H9 (cell line): ENCODE data around the gene SFMBT2. TPM values are rescaled to one million over a fixed set of nuclear protein-coding genes. Genes with fewer than 3 reads are reported as not detected.
"Not testable (repeated sequence)": the region's sequence is repeated elsewhere in the genome, so short reads cannot be mapped to it uniquely, and the experiment has no call there.

Source experiments
- DNase-seq: peaks from one replicate; pipeline ENCODE4 v3.0.0-alpha.2; 2017
- H2AFZ ChIP-seq: one replicate; pipeline ENCODE4 v1.6.1; 2013; ENCODE audit warnings: mild to moderate bottlenecking, low read length, control low read depth, moderate library complexity
- H2AK5ac ChIP-seq: 2 replicates; pipeline ENCODE4 v1.6.1; 2013; ENCODE audit warnings: low read length, control low read depth, mixed read lengths; ENCODE audit not compliant: insufficient read length
- H2BK120ac ChIP-seq: one replicate; pipeline ENCODE4 v1.6.1; 2013; ENCODE audit warnings: low read depth, mild to moderate bottlenecking, low read length, control low read depth, inconsistent platforms; ENCODE audit not compliant: poor library complexity, severe bottlenecking
- H2BK12ac ChIP-seq: 2 replicates; pipeline ENCODE4 v1.6.1; 2013; ENCODE audit warnings: low read length, control low read depth, mixed read lengths, low read depth; ENCODE audit not compliant: insufficient read length
- H2BK15ac ChIP-seq: 2 replicates; pipeline ENCODE4 v1.6.1; 2013; ENCODE audit warnings: low read depth, low read length, control low read depth
- H2BK20ac ChIP-seq: one replicate; pipeline ENCODE4 v1.6.1; 2013; ENCODE audit warnings: low read depth, mild to moderate bottlenecking, low read length, control low read depth, inconsistent platforms; ENCODE audit not compliant: poor library complexity, severe bottlenecking
- H2BK5ac ChIP-seq: 2 replicates; pipeline ENCODE4 v1.6.1; 2013; ENCODE audit warnings: low read length, control low read depth, mixed read lengths; ENCODE audit not compliant: insufficient read length
- H3K14ac ChIP-seq: 2 replicates; pipeline ENCODE4 v1.6.1; 2013; ENCODE audit warnings: low read length, control low read depth; ENCODE audit not compliant: insufficient read depth
- H3K18ac ChIP-seq: 2 replicates; pipeline ENCODE4 v1.6.1; 2013; ENCODE audit warnings: low read depth, mild to moderate bottlenecking, mixed read lengths, low read length, control low read depth; ENCODE audit not compliant: insufficient read length
- H3K23ac ChIP-seq: 2 replicates; pipeline ENCODE4 v1.6.1; 2013; ENCODE audit warnings: low read length, control low read depth, mixed read lengths, low read depth; ENCODE audit not compliant: insufficient read length
- H3K23me2 ChIP-seq: 2 replicates; pipeline ENCODE4 v1.6.1; 2013; ENCODE audit warnings: low read depth, mild to moderate bottlenecking, mixed read lengths, low read length, control low read depth; ENCODE audit not compliant: insufficient read length, poor library complexity, severe bottlenecking
- H3K27ac ChIP-seq: 2 replicates; pipeline ENCODE4 v1.5.1; 2013; ENCODE audit warnings: low read length, control low read depth, mixed read lengths, low read depth; ENCODE audit not compliant: insufficient read length
- H3K27me3 ChIP-seq: 2 replicates; pipeline ENCODE4 v1.6.1; 2013; ENCODE audit warnings: low read length, control low read depth, inconsistent platforms; ENCODE audit not compliant: insufficient read depth
- H3K4ac ChIP-seq: 2 replicates; pipeline ENCODE4 v1.6.1; 2013; ENCODE audit warnings: low read depth, mild to moderate bottlenecking, control low read depth, inconsistent platforms, low read length, moderate library complexity
- H3K4me1 ChIP-seq: 2 replicates; pipeline ENCODE4 v1.6.1; 2013; ENCODE audit warnings: low read length, control low read depth, inconsistent platforms; ENCODE audit not compliant: insufficient read depth
- H3K4me2 ChIP-seq: 2 replicates; pipeline ENCODE4 v1.6.1; 2013; ENCODE audit warnings: low read length, control low read depth, mixed read lengths; ENCODE audit not compliant: insufficient read length, insufficient read depth
- H3K56ac ChIP-seq: 2 replicates; pipeline ENCODE4 v1.6.1; 2013; ENCODE audit warnings: low read depth, mild to moderate bottlenecking, mixed read lengths, low read length, control low read depth; ENCODE audit not compliant: insufficient read length
- H3K79me1 ChIP-seq: 2 replicates; pipeline ENCODE4 v1.6.1; 2013; ENCODE audit warnings: low read depth, mild to moderate bottlenecking, moderate library complexity, low read length, control low read depth, inconsistent platforms; ENCODE audit not compliant: insufficient read depth, poor library complexity, severe bottlenecking
- H3K79me2 ChIP-seq: 2 replicates; pipeline ENCODE4 v1.6.1; 2013; ENCODE audit warnings: low read length, control low read depth, inconsistent platforms; ENCODE audit not compliant: insufficient read depth
- H3K9ac ChIP-seq: 2 replicates; pipeline ENCODE4 v1.6.1; 2013; ENCODE audit warnings: low read length, control low read depth, mixed read lengths; ENCODE audit not compliant: insufficient read length; ENCODE audit errors: extremely low read depth
- H3K9me3 ChIP-seq: one replicate; pipeline ENCODE4 v1.6.1; 2013; ENCODE audit warnings: low read depth, low read length, inconsistent platforms; ENCODE audit not compliant: control insufficient read depth
- H3T11ph ChIP-seq: one replicate; pipeline ENCODE4 v1.6.1; 2013; ENCODE audit warnings: mild to moderate bottlenecking, low read length, control low read depth, inconsistent platforms
- H4K20me1 ChIP-seq: one replicate; pipeline ENCODE4 v1.6.1; 2013; ENCODE audit not compliant: control insufficient read depth, insufficient read length, insufficient read depth
- H4K5ac ChIP-seq: 2 replicates; pipeline ENCODE4 v1.6.1; 2013; ENCODE audit warnings: low read depth, mild to moderate bottlenecking, mixed read lengths, low read length, control low read depth; ENCODE audit not compliant: insufficient read length
- H4K8ac ChIP-seq: replicated peaks from 2 replicates; pipeline ENCODE4 v1.6.1; 2013; ENCODE audit warnings: low read length, control low read depth, mixed read lengths, low read depth; ENCODE audit not compliant: insufficient read length
- H4K91ac ChIP-seq: 2 replicates; pipeline ENCODE4 v1.6.1; 2013; ENCODE audit warnings: low read depth, mild to moderate bottlenecking, moderate library complexity, mixed read lengths, low read length, control low read depth; ENCODE audit not compliant: insufficient read length
- H3K27ac Mint-ChIP-seq, 3 experiments: 2 replicates in 2 of 3; 3 replicates in 1 of 3; pipeline ENCODE4 v1.8.0; 2020 to 2021; ENCODE audit warnings: mixed read lengths in 3 of 3, mild to moderate bottlenecking in 1 of 3, moderate library complexity in 1 of 3
- H3K27me3 Mint-ChIP-seq: 2 replicates; pipeline ENCODE4 v1.8.0; 2021; ENCODE audit warnings: low read depth, mild to moderate bottlenecking, moderate library complexity, mixed read lengths
- H3K36me3 Mint-ChIP-seq, 3 experiments: 2 replicates in 2 of 3; 3 replicates in 1 of 3; pipeline ENCODE4 v1.8.0; 2020 to 2021; ENCODE audit warnings: low read depth in 3 of 3, mixed read lengths in 3 of 3; ENCODE audit not compliant: insufficient read depth in 1 of 3
- H3K4me1 Mint-ChIP-seq, 2 experiments: 2 replicates each; pipeline ENCODE4 v1.8.0; 2020; ENCODE audit warnings: mixed read lengths in 2 of 2
- H3K4me3 Mint-ChIP-seq, 2 experiments: 2 replicates in 1 of 2; 3 replicates in 1 of 2; pipeline ENCODE4 v1.8.0; 2020 to 2021; ENCODE audit warnings: mild to moderate bottlenecking in 2 of 2, mixed read lengths in 2 of 2, moderate library complexity in 1 of 2
- H3K9me3 Mint-ChIP-seq, 2 experiments: 2 replicates in 1 of 2; 3 replicates in 1 of 2; pipeline ENCODE4 v1.8.0; 2020; ENCODE audit warnings: mild to moderate bottlenecking in 2 of 2, mixed read lengths in 2 of 2, moderate library complexity in 1 of 2
- CTCF ChIP-seq: fragments of 200-600 bp; sonication (generic); conservative IDR thresholded peaks from 3 replicates; pipeline ENCODE4 v1.8.0; 2021; ENCODE audit warnings: antibody characterized with exemption, mild to moderate bottlenecking
- WGBS: extraction: QIAGEN DNeasy Blood & Tissue Kit; methylation state at CpG from one replicate; pipeline ENCODE4 v1.1.7; 2013; ENCODE audit warnings: missing lambda C conversion rate, low lambda C conversion rate, mixed read lengths; ENCODE audit not compliant: insufficient read length; ENCODE audit errors: extremely low coverage; 5-methylcytosine and 5-hydroxymethylcytosine counted together
- total RNA-seq: library from RNA; stranded (reverse); gene quantifications from 2 replicates; pipeline ENCODE4 v1.2.1, GENCODE V29; 2021

The SFMBT2 gene
- total RNA-seq, 1 experiment from 2014 or later: 5.3 TPM

- Histone ChIP-seq H2BK20ac (no peak overlapping the region), H3K27me3 (no peaks in the 10 kb centered on the region), H3K27ac (no peak overlapping the region), H3K23ac (no peak overlapping the region), H4K91ac (no peak overlapping the region), H3K79me2 (0 out of 2 replicates have a peak, but pooled peaks cover 2% of the 10 kb centered on the region), H3K9ac (no peak overlapping the region), H2BK120ac (no peak overlapping the region), H3K18ac (no peak overlapping the region), H3K79me1 (no peaks in the 10 kb centered on the region), H3K14ac (no peak overlapping the region), H2AFZ (no peak overlapping the region), H3K56ac (no peak overlapping the region), H2BK12ac (no peak overlapping the region), H3K4me1 (no peaks in the 10 kb centered on the region), H4K8ac (no peak overlapping the region), H3K4ac (no peak overlapping the region), H3K9me3 (no peaks in the 10 kb centered on the region), H2BK15ac (no peak overlapping the region), H4K20me1 (no peaks in the 10 kb centered on the region), H3K23me2 (no peaks in the 10 kb centered on the region), H2AK5ac (no peak overlapping the region), H3K4me2 (no peak overlapping the region), H3T11ph (no peak overlapping the region), H4K5ac (no peak overlapping the region), H2BK5ac (no peak overlapping the region)
- no peak for TF ChIP-seq CTCF
- no peaks in the 10 kb centered on the region for H3K36me3 Mint-ChIP-seq
- H3K27ac Mint-ChIP-seq: no peak overlapping the region; a peak in 1 of 7 replicates
- H3K27me3 Mint-ChIP-seq: no peaks in the 10 kb centered on the region
- no peak for DNase-seq
- H3K4me3 Mint-ChIP-seq: no peak overlapping the region
- no CpG with 5 or more reads among the region's 4 CpGs for WGBS
- no peaks in the 10 kb centered on the region for H3K9me3 Mint-ChIP-seq
- H3K4me1 Mint-ChIP-seq: peaks cover 4 to 5% of the 10 kb centered on the region in 2 experiments
Observed at GRCh38 chr10:7388602-7389001, 22.2 kb downstream of the SFMBT2 start.

- not testable (repeated sequence) for H2BK20ac ChIP-seq, H2BK12ac ChIP-seq, H3K27ac Mint-ChIP-seq, H3K9ac ChIP-seq, H3K4me3 Mint-ChIP-seq, H3K79me2 ChIP-seq, H3T11ph ChIP-seq, H3K9me3 Mint-ChIP-seq, H4K91ac ChIP-seq, H2AFZ ChIP-seq, H3K56ac ChIP-seq, H3K36me3 Mint-ChIP-seq, H4K20me1 ChIP-seq, H3K18ac ChIP-seq, H3K4me1 Mint-ChIP-seq, H3K27ac ChIP-seq, H3K4me2 ChIP-seq, H3K23me2 ChIP-seq, H3K23ac ChIP-seq, H4K8ac ChIP-seq, H2BK5ac ChIP-seq, H2BK120ac ChIP-seq, H3K79me1 ChIP-seq, DNase-seq, H3K27me3 ChIP-seq, H2AK5ac ChIP-seq, H3K14ac ChIP-seq, H3K9me3 ChIP-seq, H3K4me1 ChIP-seq, H3K4ac ChIP-seq, H2BK15ac ChIP-seq, H4K5ac ChIP-seq, H3K27me3 Mint-ChIP-seq
- WGBS: no CpG with 5 or more reads among the region's 1 CpG
Observed at GRCh38 chr10:7388149-7388548, 22.7 kb downstream of the SFMBT2 start.
